ENCODE results near the gene TDRD1.

GRCh38 chr10:114180937-114181336 is 1.8 kb downstream of the TDRD1 start:
- TF ChIP-seq BACH2 (CRISPR knock-in tag; IDR thresholded peaks at IDR 0.05; ENCODE audit: borderline replicate concordance) (no peak), RARB (CRISPR knock-in tag; IDR thresholded peaks at IDR 0.05) (no peak), ZFP30 (CRISPR knock-in tag; IDR thresholded peaks at IDR 0.05) (no peak), CSDC2 (CRISPR knock-in tag; IDR thresholded peaks at IDR 0.05) (no peak), GLIS3 (CRISPR knock-in tag; IDR thresholded peaks at IDR 0.05) (no peak), CREB5 (CRISPR knock-in tag; IDR thresholded peaks at IDR 0.05; ENCODE audit: low read depth) (no peak)

All from SK-N-SH treated with all-trans-retinoic acid at 6 μM for 48 hours (cell line).